SU-DHL-6 (cell line): Measurements from ENCODE around the gene SNX22.

ENCODE experiments used
- H2AFZ ChIP-seq: fragments of 200-600 bp; sonication (generic); 2 replicates; pipeline ENCODE4 v1.6.1; 2014; ENCODE audit warnings: low read depth, mild to moderate bottlenecking, moderate library complexity, mixed read lengths, antibody characterized with exemption, low read length; ENCODE audit not compliant: severe bottlenecking
- H3F3A ChIP-seq: fragments of 200-600 bp; shearing (Covaris generic); 2 replicates; pipeline ENCODE4 v1.6.0; 2016; ENCODE audit warnings: antibody characterized with exemption, mild to moderate bottlenecking; ENCODE audit not compliant: insufficient read depth
- H3K27ac ChIP-seq: fragments of 200-600 bp; sonication (generic); 2 replicates; pipeline ENCODE4 v1.5.1; 2016; ENCODE audit warnings: low read depth, mild to moderate bottlenecking, low read length, moderate library complexity, mixed read lengths
- H3K27me3 ChIP-seq: fragments of 200-600 bp; sonication (generic), shearing (Covaris generic); 2 replicates; pipeline ENCODE4 v1.6.0; 2014; ENCODE audit warnings: mild to moderate bottlenecking, low read length
- H3K36me3 ChIP-seq: fragments of 200-600 bp; sonication (generic); 2 replicates; pipeline ENCODE4 v1.6.1; 2014; ENCODE audit warnings: mild to moderate bottlenecking, low read length, mixed read lengths
- H3K4me2 ChIP-seq: fragments of 300-600, 200-600 bp; shearing (Covaris generic), sonication (generic); 2 replicates; pipeline ENCODE4 v1.6.0; 2014; ENCODE audit warnings: low read length, low read depth, mild to moderate bottlenecking; ENCODE audit not compliant: poor library complexity, severe bottlenecking
- H3K4me3 ChIP-seq: fragments of 200-600 bp; sonication (generic); 2 replicates; pipeline ENCODE4 v1.5.1; 2014; ENCODE audit warnings: antibody characterized with exemption, low read length, mild to moderate bottlenecking, mixed read lengths; ENCODE audit not compliant: insufficient read depth, poor library complexity, severe bottlenecking
- H3K79me2 ChIP-seq: fragments of 200-600 bp; sonication (generic); 2 replicates; pipeline ENCODE4 v1.6.1; 2014; ENCODE audit warnings: mild to moderate bottlenecking, low read length, moderate library complexity; ENCODE audit not compliant: insufficient read depth
- H3K9ac ChIP-seq: fragments of 200-600 bp; sonication (generic); 2 replicates; pipeline ENCODE4 v1.7.0; 2014; ENCODE audit warnings: mild to moderate bottlenecking, low read length
- H3K9me2 ChIP-seq: fragments of 200-600 bp; sonication (generic); replicated peaks from 2 replicates; pipeline ENCODE4 v1.6.1; 2014; ENCODE audit warnings: low read length; ENCODE audit not compliant: insufficient read depth
- H3K9me3 ChIP-seq: fragments of 200-600 bp; sonication (generic); 2 replicates; pipeline ENCODE4 v1.6.1; 2014; ENCODE audit warnings: low read length, mixed read lengths; ENCODE audit not compliant: insufficient read depth
- H4K20me1 ChIP-seq: fragments of 200-600 bp; sonication (generic); 2 replicates; pipeline ENCODE4 v1.6.1; 2014; ENCODE audit warnings: low read depth, mild to moderate bottlenecking, antibody characterized with exemption, low read length, moderate library complexity, mixed read lengths
- EZH2phosphoT487 ChIP-seq: fragments of 200-600 bp; sonication (generic), shearing (Covaris generic); conservative IDR thresholded peaks from 2 replicates; pipeline ENCODE4 v1.6.1; 2018; ENCODE audit warnings: mild to moderate bottlenecking, antibody characterized with exemption, low read length, moderate library complexity, mixed read lengths
- TF ChIP-seq, protein P1 (sequence below): fragments of 200-600 bp; sonication (generic); IDR thresholded peaks from one replicate; pipeline ENCODE4 v1.5.1; 2017; ENCODE audit warnings: antibody characterized with exemption, mild to moderate bottlenecking, low read length, moderate library complexity; ENCODE audit not compliant: insufficient read depth, poor library complexity, severe bottlenecking

SNX22 gene

GRCh38 chr15:64138331-64138941, 13.1 kb upstream of the SNX22 start:
- Histone ChIP-seq H3K27ac (no peak overlapping the region), H3K4me2 (no peak overlapping the region), H3K9me2 (no peaks in the 10 kb centered on the region), H3K36me3 (no peaks in the 10 kb centered on the region), H3K9ac (no peak overlapping the region), H3K4me3 (no peak overlapping the region), H3K9me3 (no peaks in the 10 kb centered on the region), H3K27me3 (no peaks in the 10 kb centered on the region), H3K79me2 (no peaks in the 10 kb centered on the region), H3F3A (no peaks in the 10 kb centered on the region), H2AFZ (no peak overlapping the region), H4K20me1 (no peaks in the 10 kb centered on the region)
- TF ChIP-seq, protein P1, sequence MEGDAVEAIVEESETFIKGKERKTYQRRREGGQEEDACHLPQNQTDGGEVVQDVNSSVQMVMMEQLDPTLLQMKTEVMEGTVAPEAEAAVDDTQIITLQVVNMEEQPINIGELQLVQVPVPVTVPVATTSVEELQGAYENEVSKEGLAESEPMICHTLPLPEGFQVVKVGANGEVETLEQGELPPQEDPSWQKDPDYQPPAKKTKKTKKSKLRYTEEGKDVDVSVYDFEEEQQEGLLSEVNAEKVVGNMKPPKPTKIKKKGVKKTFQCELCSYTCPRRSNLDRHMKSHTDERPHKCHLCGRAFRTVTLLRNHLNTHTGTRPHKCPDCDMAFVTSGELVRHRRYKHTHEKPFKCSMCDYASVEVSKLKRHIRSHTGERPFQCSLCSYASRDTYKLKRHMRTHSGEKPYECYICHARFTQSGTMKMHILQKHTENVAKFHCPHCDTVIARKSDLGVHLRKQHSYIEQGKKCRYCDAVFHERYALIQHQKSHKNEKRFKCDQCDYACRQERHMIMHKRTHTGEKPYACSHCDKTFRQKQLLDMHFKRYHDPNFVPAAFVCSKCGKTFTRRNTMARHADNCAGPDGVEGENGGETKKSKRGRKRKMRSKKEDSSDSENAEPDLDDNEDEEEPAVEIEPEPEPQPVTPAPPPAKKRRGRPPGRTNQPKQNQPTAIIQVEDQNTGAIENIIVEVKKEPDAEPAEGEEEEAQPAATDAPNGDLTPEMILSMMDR: no peak
- no peak for TF ChIP-seq EZH2phosphoT487

DNA sequence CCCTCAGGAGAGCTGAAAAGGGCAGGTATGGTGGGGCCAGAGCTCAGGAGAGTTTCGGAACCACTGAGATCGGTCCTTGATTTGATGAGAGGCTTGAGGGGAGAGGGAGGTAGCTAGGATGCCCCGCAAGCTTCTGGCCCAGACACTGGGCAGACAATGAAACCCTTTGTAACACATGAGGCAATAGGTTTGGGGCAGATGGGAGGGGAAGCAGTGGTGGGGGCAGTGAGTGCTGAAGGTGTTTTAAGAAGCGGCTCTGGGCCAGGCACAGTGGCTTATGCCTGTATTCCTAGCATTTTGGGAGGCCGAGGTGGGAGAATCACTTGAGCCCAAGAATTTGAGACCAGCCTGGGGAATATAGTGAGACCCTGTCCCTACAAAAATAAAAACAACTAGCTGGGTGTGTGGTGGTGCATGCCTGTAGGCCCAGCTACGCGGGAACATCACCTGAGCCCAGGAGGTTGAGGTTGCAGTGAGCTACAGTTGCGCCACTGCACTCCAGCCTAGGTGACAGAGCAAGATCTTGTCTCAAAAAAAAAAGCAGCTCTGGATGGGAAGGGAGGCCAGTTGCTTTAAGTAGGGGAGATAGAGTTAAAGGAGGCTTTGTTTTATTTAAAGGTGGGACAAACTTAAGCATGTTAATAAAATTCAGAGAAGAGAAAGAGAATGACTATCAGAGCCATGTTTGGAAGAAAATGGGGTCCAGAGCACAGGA, 9.6 kb upstream of the SNX22 start:
- Histone ChIP-seq H3K9ac (no peak overlapping the region), H4K20me1 (no peaks in the 10 kb centered on the region), H3K4me2 (no peak overlapping the region), H3K27me3 (no peaks in the 10 kb centered on the region), H3F3A (no peaks in the 10 kb centered on the region), H3K36me3 (no peaks in the 10 kb centered on the region; the same call in 1 of the 2 replicates), H3K9me3 (no peaks in the 10 kb centered on the region), H3K4me3 (no peak overlapping the region), H3K79me2 (no peaks in the 10 kb centered on the region), H3K27ac (no peak overlapping the region), H3K9me2 (no peaks in the 10 kb centered on the region), H2AFZ (no peak overlapping the region)
- TF ChIP-seq, protein P1: no peak
- TF ChIP-seq EZH2phosphoT487: no peak

DNA sequence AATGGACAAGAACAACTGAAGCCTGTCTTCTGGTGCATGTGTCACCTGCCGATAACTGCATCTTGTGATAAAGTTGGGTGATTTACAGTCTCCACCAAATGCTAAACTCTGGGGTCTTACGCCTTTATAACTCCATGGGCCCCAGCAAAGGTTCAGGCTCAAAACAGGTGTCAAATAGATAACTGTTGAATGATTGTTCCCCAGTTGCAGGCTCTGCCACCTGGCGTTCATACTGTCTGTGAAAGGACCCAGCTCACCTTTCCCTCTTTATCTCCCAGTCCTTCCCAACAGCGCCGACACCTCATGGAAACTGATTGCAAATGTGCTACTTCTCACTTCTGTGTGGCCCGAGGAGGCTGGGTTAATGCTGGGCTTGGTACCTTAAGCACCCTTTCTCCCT, 8.3 kb upstream of the SNX22 start:
- Histone ChIP-seq H3K9ac (no peak overlapping the region), H4K20me1 (no peaks in the 10 kb centered on the region), H3F3A (0 out of 2 replicates have a peak, but pooled peaks cover 2% of the 10 kb centered on the region), H3K27me3 (no peaks in the 10 kb centered on the region), H3K4me3 (no peak overlapping the region), H3K9me2 (no peaks in the 10 kb centered on the region), H3K9me3 (no peaks in the 10 kb centered on the region), H3K36me3 (no peaks in the 10 kb centered on the region; the same call in 1 of the 2 replicates), H3K4me2 (no peak overlapping the region), H3K27ac (no peak overlapping the region), H3K79me2 (no peaks in the 10 kb centered on the region), H2AFZ (no peak overlapping the region)
- TF ChIP-seq, protein P1: no peak
- TF ChIP-seq EZH2phosphoT487: no peak
